ENCODE data around the gene ZBTB8A.

DNA sequence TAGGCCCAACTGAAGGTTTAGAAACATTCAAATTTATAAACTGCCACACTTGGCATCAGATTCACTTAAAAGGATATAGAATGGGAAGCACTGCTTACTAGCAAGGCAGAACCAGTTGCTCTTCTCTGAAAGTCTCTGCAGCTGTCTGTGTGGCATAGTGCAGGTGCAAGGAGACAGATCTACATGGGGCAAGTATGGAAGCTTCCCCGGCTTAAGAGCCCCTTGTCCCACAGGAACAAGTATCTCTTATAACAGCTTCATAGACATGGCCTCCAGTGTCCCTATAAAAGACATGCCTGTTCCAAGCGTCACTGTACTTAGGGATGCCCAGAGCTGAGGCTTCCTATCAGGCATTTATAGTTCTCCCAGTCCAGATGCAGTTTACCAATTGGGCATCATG is 47.8 kb upstream of the ZBTB8A start:
- TF ChIP-seq, protein P1, sequence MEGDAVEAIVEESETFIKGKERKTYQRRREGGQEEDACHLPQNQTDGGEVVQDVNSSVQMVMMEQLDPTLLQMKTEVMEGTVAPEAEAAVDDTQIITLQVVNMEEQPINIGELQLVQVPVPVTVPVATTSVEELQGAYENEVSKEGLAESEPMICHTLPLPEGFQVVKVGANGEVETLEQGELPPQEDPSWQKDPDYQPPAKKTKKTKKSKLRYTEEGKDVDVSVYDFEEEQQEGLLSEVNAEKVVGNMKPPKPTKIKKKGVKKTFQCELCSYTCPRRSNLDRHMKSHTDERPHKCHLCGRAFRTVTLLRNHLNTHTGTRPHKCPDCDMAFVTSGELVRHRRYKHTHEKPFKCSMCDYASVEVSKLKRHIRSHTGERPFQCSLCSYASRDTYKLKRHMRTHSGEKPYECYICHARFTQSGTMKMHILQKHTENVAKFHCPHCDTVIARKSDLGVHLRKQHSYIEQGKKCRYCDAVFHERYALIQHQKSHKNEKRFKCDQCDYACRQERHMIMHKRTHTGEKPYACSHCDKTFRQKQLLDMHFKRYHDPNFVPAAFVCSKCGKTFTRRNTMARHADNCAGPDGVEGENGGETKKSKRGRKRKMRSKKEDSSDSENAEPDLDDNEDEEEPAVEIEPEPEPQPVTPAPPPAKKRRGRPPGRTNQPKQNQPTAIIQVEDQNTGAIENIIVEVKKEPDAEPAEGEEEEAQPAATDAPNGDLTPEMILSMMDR (IDR thresholded peaks at IDR 0.05), result no peak
- TF ChIP-seq POLR2A (IDR thresholded peaks at IDR 0.05), result no peak

Measured in vagina (tissue), 2 donors.